ENCODE data around the gene THOC2. TPM values are rescaled to one million over a fixed set of nuclear protein-coding genes. Genes with fewer than 3 reads are reported as not detected.

THOC2 gene
- total and polyA plus RNA-seq, 9 of the 15 experiments (the other 6 are each of a cell fraction or from before 2014, with no cell fraction given): 131 to 234 (median 192) TPM

GRCh38 chrX:123764967-123765871 is 32.4 kb upstream of the THOC2 start (continued):
- TF ChIP-seq ZNF592 (IDR thresholded peaks at IDR 0.05): peak; percentile 55; the same call in 1 of the 2 replicates
- TF ChIP-seq NFE2L1 (tag; IDR thresholded peaks at IDR 0.05; ENCODE audit: borderline replicate concordance, low read depth): no peak
- TF ChIP-seq POLR2B (IDR thresholded peaks at IDR 0.05; ENCODE audit: low read depth, partially characterized antibody): peak; percentile 35
- TF ChIP-seq RBFOX2 (IDR thresholded peaks at IDR 0.05; ENCODE audit: low read depth, low read length): peak; percentile 91
- no peak for TF ChIP-seq ZNF347 (CRISPR knock-in tag; IDR thresholded peaks at IDR 0.05; ENCODE audit: low read depth)
- peak; percentile 81; the same call in 1 of the 2 replicates for TF ChIP-seq CGGBP1 (CRISPR knock-in tag; IDR thresholded peaks at IDR 0.05)
- peak; percentile 80 for TF ChIP-seq POLR2A (conservative IDR thresholded peaks at IDR 0.05)
- peak; percentile 93 for TF ChIP-seq VEZF1 (CRISPR knock-in tag; IDR thresholded peaks at IDR 0.05)
- peak in 1 of 2 experiments; percentile 15; a peak in 2 of 4 replicates for TF ChIP-seq RCOR1 (IDR thresholded peaks at IDR 0.05; ENCODE audit: borderline replicate concordance in 1 of 2, low read depth in 2 of 2, low read length in 2 of 2)
- TF ChIP-seq KDM5B (IDR thresholded peaks at IDR 0.05; ENCODE audit: insufficient replicate concordance, low read depth, low read length): peak; percentile 65
- no peak for TF ChIP-seq CLOCK (CRISPR knock-in tag; IDR thresholded peaks at IDR 0.05; ENCODE audit: borderline replicate concordance)
- TF ChIP-seq TBP (optimal IDR thresholded peaks at IDR 0.05; ENCODE audit: low read depth, low read length): peak; percentile 40
- peak in 1 of 2 experiments; percentile 46; a peak in 1 of 4 replicates for TF ChIP-seq MAZ (CRISPR knock-in tag; conservative IDR thresholded peaks at IDR 0.05 in 1 of 2, IDR thresholded peaks at IDR 0.05 in 1 of 2)
- TF ChIP-seq HNRNPLL (IDR thresholded peaks at IDR 0.05; ENCODE audit: low read depth, low read length, poor library complexity, severe bottlenecking): peak; percentile 65
- 0 out of 2 replicates have a peak, but pooled peaks have one; percentile 33 for TF ChIP-seq LCOR (CRISPR knock-in tag; IDR thresholded peaks at IDR 0.05)
- 0 out of 4 replicates have a peak, but pooled peaks of 1 of the 2 experiments have one; percentile 13 for TF ChIP-seq FOXK2 (conservative IDR thresholded peaks at IDR 0.05 in 1 of 2, IDR thresholded peaks at IDR 0.05 in 1 of 2; ENCODE audit: low read depth in 2 of 2)
